HEK293 (cell line): ENCODE results near the gene DLG2.
"Not testable (repeated sequence)": the region's sequence is repeated elsewhere in the genome, so short reads cannot be mapped to it uniquely, and the experiment has no call there.

Source experiments
- CTCF ChIA-PET: fragments of 350-600 bp; formaldehyde crosslinking; extraction: SDS; loops from one replicate; lab custom pipeline; 2021; ENCODE audit warnings: antibody characterized with exemption; lab: Yijun Ruan, JAX
- POLR2A ChIA-PET: fragments of 300-600 bp; formaldehyde crosslinking; extraction: SDS; loops from one replicate; lab custom pipeline; 2020; ENCODE audit warnings: antibody characterized with exemption, inconsistent platforms; lab: Yijun Ruan, JAX
- H3K27ac ChIP-seq: fragments of 200-500 bp; sonication (Bioruptor generic); 2 replicates; pipeline ENCODE4 v1.5.1; 2014; ENCODE audit warnings: low read depth, low read length, control low read depth, inconsistent platforms; ENCODE audit errors: extremely low read depth
- H3K36me3 ChIP-seq, 2 experiments: fragments of 200-500 bp in 1 of 2; sonication (Bioruptor generic) in 1 of 2; 1 replicate in 1 of 2; 2 replicates in 1 of 2; pipeline ENCODE4 v1.5.1; 2014 to 2017; ENCODE audit warnings: inconsistent platforms in 2 of 2, low read length in 2 of 2; ENCODE audit not compliant: control insufficient read depth in 2 of 2, insufficient read depth in 1 of 2
- H3K4me1 ChIP-seq: fragments of 200-500 bp; sonication (Bioruptor generic); 2 replicates; pipeline ENCODE4 v1.5.1; 2014; ENCODE audit warnings: mild to moderate bottlenecking, low read length, inconsistent platforms; ENCODE audit not compliant: control insufficient read depth, insufficient read depth
- H3K4me3 ChIP-seq: 2 replicates; pipeline ENCODE4 v1.5.1; 2011; ENCODE audit warnings: low read depth, mild to moderate bottlenecking, control low read depth, low read length, moderate library complexity
- H3K9me3 ChIP-seq: fragments of 200-500 bp; sonication (Bioruptor generic); 2 replicates; pipeline ENCODE4 v1.5.1; 2014; ENCODE audit warnings: low read depth, low read length, inconsistent platforms; ENCODE audit not compliant: control insufficient read depth, insufficient read depth
- KLF10 ChIP-seq: fragments of 450-650 bp; IDR thresholded peaks from 2 replicates; pipeline ENCODE4 v1.5.1; 2018; ENCODE audit warnings: missing biosample characterization, mild to moderate bottlenecking, missing genetic modification characterization
- KLF8 ChIP-seq: fragments of 450-650 bp; formaldehyde crosslinking; IDR thresholded peaks from 2 replicates; pipeline ENCODE4 v1.5.1; 2016; ENCODE audit warnings: missing biosample characterization, missing genetic modification characterization
- SP3 ChIP-seq: fragments of 450-650 bp; formaldehyde crosslinking; IDR thresholded peaks from 2 replicates; pipeline ENCODE4 v1.5.1; 2016; ENCODE audit warnings: missing biosample characterization, missing genetic modification characterization
- ZBTB8A ChIP-seq: fragments of 450-650 bp; formaldehyde crosslinking; IDR thresholded peaks from 2 replicates; pipeline ENCODE4 v1.5.1; 2016; ENCODE audit warnings: missing biosample characterization, missing genetic modification characterization
- ZFP37 ChIP-seq: fragments of 450-650 bp; formaldehyde crosslinking; IDR thresholded peaks from 2 replicates; pipeline ENCODE4 v1.5.1; 2016; ENCODE audit warnings: missing biosample characterization, missing genetic modification characterization
- ZNF174 ChIP-seq: fragments of 450-650 bp; formaldehyde crosslinking; IDR thresholded peaks from 2 replicates; pipeline ENCODE4 v1.5.0; 2017; ENCODE audit warnings: missing biosample characterization, mild to moderate bottlenecking, missing genetic modification characterization
- ZNF2 ChIP-seq: fragments of 450-650 bp; formaldehyde crosslinking; IDR thresholded peaks from 2 replicates; pipeline ENCODE4 v1.5.1; 2016; ENCODE audit warnings: missing biosample characterization, missing genetic modification characterization
- ZNF513 ChIP-seq: fragments of 450-650 bp; IDR thresholded peaks from 2 replicates; pipeline ENCODE4 v1.5.1; 2018; ENCODE audit warnings: missing biosample characterization, missing genetic modification characterization
- ZNF549 ChIP-seq: fragments of 450-650 bp; IDR thresholded peaks from 2 replicates; pipeline ENCODE4 v1.5.1; 2018; ENCODE audit warnings: missing biosample characterization, missing genetic modification characterization, mild to moderate bottlenecking, inconsistent platforms, moderate library complexity
- ZNF571 ChIP-seq: fragments of 450-650 bp; formaldehyde crosslinking; IDR thresholded peaks from 2 replicates; pipeline ENCODE4 v1.5.0; 2017; ENCODE audit warnings: missing biosample characterization, missing genetic modification characterization
- ZNF624 ChIP-seq: fragments of 450-650 bp; formaldehyde crosslinking; IDR thresholded peaks from 2 replicates; pipeline ENCODE4 v1.5.1; 2017; ENCODE audit warnings: missing biosample characterization, missing genetic modification characterization
- ZNF629 ChIP-seq: fragments of 450-650 bp; formaldehyde crosslinking; IDR thresholded peaks from 2 replicates; pipeline ENCODE4 v1.5.1; 2017; ENCODE audit warnings: missing biosample characterization, missing genetic modification characterization
- ZNF664 ChIP-seq: fragments of 450-650 bp; formaldehyde crosslinking; IDR thresholded peaks from 2 replicates; pipeline ENCODE4 v1.5.1; 2016; ENCODE audit warnings: missing biosample characterization, missing genetic modification characterization
- ZNF670 ChIP-seq: fragments of 450-650 bp; formaldehyde crosslinking; IDR thresholded peaks from 2 replicates; pipeline ENCODE4 v1.5.1; 2016; ENCODE audit warnings: missing biosample characterization, missing genetic modification characterization, low read depth
- ZNF785 ChIP-seq: fragments of 450-650 bp; formaldehyde crosslinking; IDR thresholded peaks from 2 replicates; pipeline ENCODE4 v1.5.1; 2016; ENCODE audit warnings: missing biosample characterization, missing genetic modification characterization
- TF ChIP-seq, protein P1 (sequence below): fragments of 450-650 bp; formaldehyde crosslinking; IDR thresholded peaks from 2 replicates; pipeline ENCODE4 v1.5.1; 2017; ENCODE audit warnings: missing biosample characterization, missing genetic modification characterization

The DLG2 gene

GRCh38 chr11:85658180-85658579 is 31.0 kb upstream of the DLG2 start:
- CTCF ChIA-PET = no interaction called here
- POLR2A ChIA-PET = interaction anchor here (1.9 kb wide), 1 partner anchor 10 kb away, joined by 9 read pairs; the partner anchor contains the start of gene TMEM126A
- no peak overlapping the region for H3K4me3 ChIP-seq
- H3K4me1 ChIP-seq = no peaks in the 10 kb centered on the region
- no peak overlapping the region for H3K27ac ChIP-seq
- H3K36me3 ChIP-seq = peaks cover 25 to 92% of the 10 kb centered on the region in 2 experiments
- no peak for TF ChIP-seq ZNF174 (tag by site-specific recombination)
- TF ChIP-seq ZNF2 (tag by site-specific recombination) = no peak
- no peak for TF ChIP-seq ZNF549 (tag by site-specific recombination)
- no peak for TF ChIP-seq KLF10
- TF ChIP-seq, protein P1, sequence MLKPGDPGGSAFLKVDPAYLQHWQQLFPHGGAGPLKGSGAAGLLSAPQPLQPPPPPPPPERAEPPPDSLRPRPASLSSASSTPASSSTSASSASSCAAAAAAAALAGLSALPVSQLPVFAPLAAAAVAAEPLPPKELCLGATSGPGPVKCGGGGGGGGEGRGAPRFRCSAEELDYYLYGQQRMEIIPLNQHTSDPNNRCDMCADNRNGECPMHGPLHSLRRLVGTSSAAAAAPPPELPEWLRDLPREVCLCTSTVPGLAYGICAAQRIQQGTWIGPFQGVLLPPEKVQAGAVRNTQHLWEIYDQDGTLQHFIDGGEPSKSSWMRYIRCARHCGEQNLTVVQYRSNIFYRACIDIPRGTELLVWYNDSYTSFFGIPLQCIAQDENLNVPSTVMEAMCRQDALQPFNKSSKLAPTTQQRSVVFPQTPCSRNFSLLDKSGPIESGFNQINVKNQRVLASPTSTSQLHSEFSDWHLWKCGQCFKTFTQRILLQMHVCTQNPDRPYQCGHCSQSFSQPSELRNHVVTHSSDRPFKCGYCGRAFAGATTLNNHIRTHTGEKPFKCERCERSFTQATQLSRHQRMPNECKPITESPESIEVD = no peak
- TF ChIP-seq ZBTB8A (tag by site-specific recombination) = no peak
- TF ChIP-seq ZNF571 (tag by site-specific recombination) = no peak
- no peak for TF ChIP-seq ZNF785 (tag by site-specific recombination)
- TF ChIP-seq KLF8 (tag by site-specific recombination) = no peak
- no peak for TF ChIP-seq ZFP37 (tag by site-specific recombination)
- TF ChIP-seq ZNF629 (tag by site-specific recombination) = no peak
- no peak for TF ChIP-seq SP3 (tag by site-specific recombination)
- no peak for TF ChIP-seq ZNF624 (tag by site-specific recombination)
- no peak for TF ChIP-seq ZNF670
- TF ChIP-seq, all 188 proteins: peak for 0
- H3K9me3 ChIP-seq = no peaks in the 10 kb centered on the region

- H3K36me3 ChIP-seq = peaks cover 25 to 83% of the 10 kb centered on the region in 2 experiments
- H3K4me3 ChIP-seq = no peak overlapping the region
- no peak for TF ChIP-seq ZNF513 (tag by site-specific recombination)
- no peaks in the 10 kb centered on the region for H3K4me1 ChIP-seq
- no peaks in the 10 kb centered on the region for H3K9me3 ChIP-seq
- ChIA-PET CTCF (no interaction called here), POLR2A (interaction anchor here (1.9 kb wide), 1 partner anchor 9 kb away, joined by 9 read pairs; the partner anchor contains the start of gene TMEM126A)
- H3K27ac ChIP-seq = no peak overlapping the region
Measured at GRCh38 chr11:85656777-85657176, 29.6 kb upstream of the DLG2 start.

DNA sequence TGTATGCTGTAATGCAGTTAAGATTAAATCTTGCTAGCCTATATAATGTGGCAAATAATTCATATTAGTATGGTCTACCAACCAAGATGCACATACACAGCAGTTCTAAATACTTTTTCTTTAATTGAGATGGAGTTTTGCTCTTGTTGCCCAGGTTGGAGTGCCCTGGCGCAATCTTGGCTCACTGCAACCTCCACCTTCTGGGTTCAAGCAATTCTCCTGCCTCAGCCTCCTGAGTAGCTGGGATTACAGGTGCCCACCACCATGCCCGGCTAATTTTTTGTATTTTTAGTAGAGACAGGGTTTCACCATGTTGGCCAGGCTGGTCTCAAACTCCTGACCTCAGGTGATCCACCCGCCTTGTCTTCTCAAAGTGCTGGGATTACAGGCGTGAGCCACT is 27.2 kb upstream of the DLG2 start:
- H3K4me3 ChIP-seq, H3K9me3 ChIP-seq, H3K4me1 ChIP-seq, CTCF ChIA-PET, H3K27ac ChIP-seq: not testable (repeated sequence)
- peak; percentile 52 for TF ChIP-seq ZNF664 (tag by site-specific recombination)
- POLR2A ChIA-PET = interaction anchor here (1.7 kb wide), 1 partner anchor 9 kb away, joined by 4 read pairs; no protein-coding TSS in a partner anchor
- H3K36me3 ChIP-seq = peaks cover 11 to 70% of the 10 kb centered on the region in 2 experiments
